ENCODE data around the gene PDCD1.

The PDCD1 gene

DNA sequence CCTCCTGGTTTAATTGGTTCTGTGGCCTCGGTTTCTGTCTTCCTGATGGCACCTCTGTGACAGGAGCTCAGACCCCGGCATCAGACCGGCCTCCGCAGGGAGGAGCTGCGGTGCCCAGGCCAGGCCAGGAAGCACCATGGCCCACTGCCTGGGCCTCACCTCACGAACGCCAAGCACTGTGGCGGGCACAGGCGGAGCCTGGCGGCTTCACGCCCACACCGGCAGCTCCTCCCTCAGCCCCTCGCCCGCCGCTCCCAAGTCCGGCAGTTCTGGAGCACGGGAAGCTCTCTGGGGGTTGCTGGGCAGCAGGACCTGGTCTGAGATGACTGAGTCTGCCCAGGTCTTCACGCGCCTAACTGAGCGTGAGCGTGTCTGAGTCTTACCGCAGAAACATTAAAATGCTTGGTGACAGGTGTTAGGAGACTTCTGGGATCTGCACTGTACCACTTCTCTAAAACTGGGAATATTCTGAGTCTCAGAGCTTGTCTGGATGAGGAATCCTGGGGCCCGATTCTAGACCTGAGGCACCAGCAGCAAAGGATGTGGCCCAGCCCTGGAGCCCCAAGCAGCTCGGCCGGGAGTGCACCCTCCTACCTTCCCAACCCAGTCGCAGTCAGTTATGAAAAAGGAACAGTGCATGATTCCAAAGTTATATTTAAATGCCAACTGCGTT, 32.8 kb upstream of the PDCD1 start:
- no peaks in the 10 kb centered on the region for H4K20me1 ChIP-seq (ENCODE audit: control insufficient read depth, insufficient read depth, low read depth, low read length)
- no peak overlapping the region for H3K4me2 ChIP-seq (ENCODE audit: low read length)
- H3K27ac ChIP-seq (ENCODE audit: low read depth, low read length), result no peak overlapping the region

DNA sequence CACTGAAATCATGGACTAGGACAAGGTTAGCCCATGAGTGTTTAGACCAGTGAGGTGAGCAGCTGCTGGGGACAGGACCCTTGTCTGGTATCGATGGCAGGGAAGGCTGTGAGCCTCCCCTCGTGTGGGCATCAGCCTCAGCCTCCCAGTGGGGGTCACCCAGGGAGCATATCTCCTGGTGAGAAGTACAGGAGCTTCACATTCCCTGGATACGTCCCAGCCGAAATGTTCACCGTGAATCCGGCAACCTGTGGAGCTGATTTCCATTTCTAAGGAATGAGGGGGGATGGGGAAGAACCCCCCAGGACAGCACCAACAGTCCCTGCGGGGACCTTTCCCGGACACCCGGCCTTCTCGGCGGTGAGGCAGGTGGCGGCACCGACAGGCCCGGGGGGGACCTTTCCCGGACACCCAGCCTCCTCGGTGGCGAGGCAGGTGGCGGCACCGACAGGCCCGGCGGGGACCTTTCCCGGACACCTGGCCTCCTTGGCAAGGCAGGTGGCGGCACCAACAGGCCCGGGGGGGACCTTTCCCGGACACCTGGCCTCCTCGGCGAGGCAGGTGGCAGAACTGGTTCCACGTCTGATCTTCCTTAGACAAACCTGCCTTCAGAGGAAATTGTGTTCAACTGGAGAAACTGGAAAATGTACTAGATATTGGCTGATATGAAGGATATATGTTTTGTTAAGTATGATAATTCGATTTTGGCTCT, 32.0 kb upstream of the PDCD1 start:
- TF ChIP-seq CTCF (IDR thresholded peaks at IDR 0.05; ENCODE audit: low read depth, low read length, poor library complexity, severe bottlenecking) (no peak), EZH2phosphoT487 (IDR thresholded peaks at IDR 0.05; ENCODE audit: borderline replicate concordance, low read length) (no peak)
- Histone ChIP-seq H3K36me3 (ENCODE audit: control insufficient read depth, low read length) (no peaks in the 10 kb centered on the region), H3K79me2 (ENCODE audit: control insufficient read depth, low read length) (no peaks in the 10 kb centered on the region), H4K20me1 (ENCODE audit: control insufficient read depth, insufficient read depth, low read depth, low read length) (no peaks in the 10 kb centered on the region), H3K4me3 (ENCODE audit: low read length) (no peak overlapping the region), H3F3A (ENCODE audit: control insufficient read depth, insufficient read depth) (peaks cover 7% of the 10 kb centered on the region), H3K27ac (ENCODE audit: low read depth, low read length) (no peak overlapping the region), H3K9me2 (replicated peaks; ENCODE audit: control insufficient read depth, low read length) (no peaks in the 10 kb centered on the region), H3K4me1 (ENCODE audit: control insufficient read depth, low read length) (peaks cover 18% of the 10 kb centered on the region), H3K27me3 (ENCODE audit: control insufficient read depth, low read length) (peaks cover 4% of the 10 kb centered on the region), H3K9me3 (ENCODE audit: control insufficient read depth, insufficient read depth, low read length) (peaks cover 2% of the 10 kb centered on the region; the same call in 1 of the 2 replicates), H3K4me2 (ENCODE audit: low read length) (no peak overlapping the region)

More for the DNA sequence above, 32.8 kb upstream of the PDCD1 start:
- Histone ChIP-seq H3F3A (ENCODE audit: control insufficient read depth, insufficient read depth) (peaks cover 7% of the 10 kb centered on the region), H3K4me3 (ENCODE audit: low read length) (no peak overlapping the region), H3K27me3 (ENCODE audit: control insufficient read depth, low read length) (no peaks in the 10 kb centered on the region), H3K4me1 (ENCODE audit: control insufficient read depth, low read length) (peaks cover 12% of the 10 kb centered on the region), H3K9me3 (ENCODE audit: control insufficient read depth, insufficient read depth, low read length) (peaks cover 2% of the 10 kb centered on the region; the same call in 1 of the 2 replicates), H3K9me2 (replicated peaks; ENCODE audit: control insufficient read depth, low read length) (no peaks in the 10 kb centered on the region), H3K36me3 (ENCODE audit: control insufficient read depth, low read length) (no peaks in the 10 kb centered on the region), H3K79me2 (ENCODE audit: control insufficient read depth, low read length) (no peaks in the 10 kb centered on the region)
- TF ChIP-seq EZH2phosphoT487 (IDR thresholded peaks at IDR 0.05; ENCODE audit: borderline replicate concordance, low read length) (no peak), CTCF (IDR thresholded peaks at IDR 0.05; ENCODE audit: low read depth, low read length, poor library complexity, severe bottlenecking) (no peak)

DNA sequence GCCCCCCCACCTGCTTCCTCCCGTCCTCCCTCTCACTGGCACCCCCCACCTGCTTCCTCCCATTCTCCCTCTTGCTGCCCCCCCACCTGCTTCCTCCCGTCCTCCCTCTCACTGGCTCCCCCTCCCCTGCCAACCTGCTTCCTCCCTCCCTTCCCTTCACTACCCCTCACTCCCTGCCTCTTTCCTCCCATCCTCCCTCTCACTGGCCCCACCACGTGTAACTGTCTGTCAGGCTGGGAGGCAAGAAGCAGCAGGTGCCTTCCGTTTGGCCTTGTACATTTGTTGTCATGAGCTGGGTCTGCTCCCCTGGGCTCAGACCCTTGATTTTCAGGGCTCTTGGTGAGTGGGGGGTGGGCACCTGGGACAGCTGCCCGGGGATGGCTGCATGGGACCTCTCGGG, 29.9 kb upstream of the PDCD1 start:
- TF ChIP-seq EZH2phosphoT487 (IDR thresholded peaks at IDR 0.05; ENCODE audit: borderline replicate concordance, low read length), result no peak
- TF ChIP-seq CTCF (IDR thresholded peaks at IDR 0.05; ENCODE audit: low read depth, low read length, poor library complexity, severe bottlenecking), result no peak
- H3K4me1 ChIP-seq (ENCODE audit: control insufficient read depth, low read length), result peaks cover 18% of the 10 kb centered on the region
- H4K20me1 ChIP-seq (ENCODE audit: control insufficient read depth, insufficient read depth, low read depth, low read length), result no peaks in the 10 kb centered on the region
- H3K27me3 ChIP-seq (ENCODE audit: control insufficient read depth, low read length), result peaks cover 4% of the 10 kb centered on the region
- H3K79me2 ChIP-seq (ENCODE audit: control insufficient read depth, low read length), result no peaks in the 10 kb centered on the region
- H3K27ac ChIP-seq (ENCODE audit: low read depth, low read length), result peak overlapping the region; percentile 50
- no peak overlapping the region for H3K4me3 ChIP-seq (ENCODE audit: low read length)
- peaks cover 2% of the 10 kb centered on the region; the same call in 1 of the 2 replicates for H3K9me3 ChIP-seq (ENCODE audit: control insufficient read depth, insufficient read depth, low read length)
- no peaks in the 10 kb centered on the region for H3K9me2 ChIP-seq (replicated peaks; ENCODE audit: control insufficient read depth, low read length)
- peaks cover 7% of the 10 kb centered on the region for H3F3A ChIP-seq (ENCODE audit: control insufficient read depth, insufficient read depth)
- peaks cover 3% of the 10 kb centered on the region; the same call in 1 of the 2 replicates for H3K36me3 ChIP-seq (ENCODE audit: control insufficient read depth, low read length)
- H3K4me2 ChIP-seq (ENCODE audit: low read length), result no peak overlapping the region
